NCI-H345 treated with DMSO at 0.1 percent for 48 hours (cell line): ENCODE results near the gene RNF182.
"Not testable (repeated sequence)": the region's sequence is repeated elsewhere in the genome, so short reads cannot be mapped to it uniquely, and the experiment has no call there.

Source experiments
- DNase-seq: peaks from one replicate; lab custom pipeline; 2025; ENCODE audit not compliant: unreplicated experiment; lab: John Stamatoyannopoulos, UW

The RNF182 gene

GRCh38 chr6:13916230-13916944, 8.4 kb upstream of the RNF182 start:
- no peak for DNase-seq

GRCh38 chr6:13917141-13917540, 7.6 kb upstream of the RNF182 start:
- DNase-seq, result no peak

GRCh38 chr6:13918686-13919250, 6.0 kb upstream of the RNF182 start:
- no peak for DNase-seq

- DNase-seq, result no peak
Measured at GRCh38 chr6:13919861-13920260, 4.9 kb upstream of the RNF182 start.

- DNase-seq, result no peak
Measured at GRCh38 chr6:13920552-13920951, 4.2 kb upstream of the RNF182 start.

GRCh38 chr6:13922750-13923149, 2.0 kb upstream of the RNF182 start:
- DNase-seq, result no peak

- DNase-seq, result no peak
Measured at GRCh38 chr6:13923527-13924145, 1.1 kb upstream of the RNF182 start.

- no peak for DNase-seq
Measured at GRCh38 chr6:13924146-13924948, 405 bp upstream of the RNF182 start.

GRCh38 chr6:13926378-13926777, 1.6 kb downstream of the RNF182 start:
- DNase-seq, result no peak

GRCh38 chr6:13927203-13927602, 2.5 kb downstream of the RNF182 start:
- no peak for DNase-seq

- DNase-seq, result no peak
Measured at GRCh38 chr6:13929196-13929595, 4.4 kb downstream of the RNF182 start.

- no peak for DNase-seq
Measured at GRCh38 chr6:13931797-13932402, 7.1 kb downstream of the RNF182 start.

GRCh38 chr6:13932785-13933184, 8.0 kb downstream of the RNF182 start:
- DNase-seq, result no peak

GRCh38 chr6:13934721-13935120, 10.0 kb downstream of the RNF182 start:
- no peak for DNase-seq

GRCh38 chr6:13935190-13935880, 10.6 kb downstream of the RNF182 start:
- DNase-seq, result no peak

- not testable (repeated sequence) for DNase-seq
Measured at GRCh38 chr6:13935881-13936261, 11.1 kb downstream of the RNF182 start.

- DNase-seq, result no peak
Measured at GRCh38 chr6:13941902-13942301, 17.1 kb downstream of the RNF182 start.

GRCh38 chr6:13943943-13944342, 19.2 kb downstream of the RNF182 start:
- no peak for DNase-seq

- DNase-seq, result no peak
Measured at GRCh38 chr6:13946506-13946905, 21.8 kb downstream of the RNF182 start.

GRCh38 chr6:13947611-13948178, 22.9 kb downstream of the RNF182 start:
- no peak for DNase-seq
